ENCODE measurements around the gene SMARCC2.

The SMARCC2 gene

GRCh38 chr12:56151672-56152131 lies 37.6 kb downstream of the SMARCC2 start:
- DNase-seq = peak in 2 of 3 donors; percentile 28 to 30

- peak; percentile 36 to 83 (median 73) for DNase-seq
These were observed 38.7 kb downstream of the SMARCC2 start for GRCh38 chr12:56150563-56150962.

GRCh38 chr12:56146492-56147460 lies 42.5 kb downstream of the SMARCC2 start:
- DNase-seq = no peak

GRCh38 chr12:56145217-56145616 lies 44.1 kb downstream of the SMARCC2 start:
- no peak for DNase-seq

- DNase-seq = no peak
These were observed 45.4 kb downstream of the SMARCC2 start for GRCh38 chr12:56143870-56144269.

GRCh38 chr12:56143217-56143616 lies 46.1 kb downstream of the SMARCC2 start:
- no peak for DNase-seq

GRCh38 chr12:56141946-56142784 lies 47.1 kb downstream of the SMARCC2 start:
- DNase-seq = peak; percentile 41 to 56 (median 55)

GRCh38 chr12:56137853-56138571 lies 51.3 kb downstream of the SMARCC2 start:
- no peak for DNase-seq

GRCh38 chr12:56134897-56135296 lies 54.4 kb downstream of the SMARCC2 start:
- DNase-seq = no peak

- DNase-seq = no peak
These were observed 58.4 kb downstream of the SMARCC2 start for GRCh38 chr12:56130876-56131275.

GRCh38 chr12:56129942-56130495 lies 59.3 kb downstream of the SMARCC2 start:
- no peak for DNase-seq

- DNase-seq = peak; percentile 56 to 73 (median 59)
These were observed 59.9 kb downstream of the SMARCC2 start for GRCh38 chr12:56129206-56129941.

- peak; percentile 39 to 54 (median 39) for DNase-seq
These were observed 60.5 kb downstream of the SMARCC2 start for GRCh38 chr12:56128670-56129205.

GRCh38 chr12:56127888-56128669 lies 61.2 kb downstream of the SMARCC2 start, which contains the start of gene ESYT1:
ESYT1 (plus strand) TSS chr12:56128267; CDS start chr12:56128320, 53 bp downstream.
- peak; percentile 98 to 100 (median 99) for DNase-seq

GRCh38 chr12:56127485-56127887 lies 61.8 kb downstream of the SMARCC2 start:
- DNase-seq = no peak

- DNase-seq = peak; percentile 36 to 58 (median 47)
These were observed 62.5 kb downstream of the SMARCC2 start for GRCh38 chr12:56126732-56127239.

GRCh38 chr12:56124133-56124532 lies 65.2 kb downstream of the SMARCC2 start:
- DNase-seq = peak in 1 of 3 donors; percentile 9

GRCh38 chr12:56122637-56123036 lies 66.6 kb downstream of the SMARCC2 start:
- DNase-seq = no peak

- no peak for DNase-seq
These were observed 67.9 kb downstream of the SMARCC2 start for GRCh38 chr12:56121204-56121870.
